ENCODE measurements around the gene NCF4. TPM values are rescaled to one million over a fixed set of nuclear protein-coding genes. Genes with fewer than 3 reads are reported as not detected.

The NCF4 gene
- total and polyA plus RNA-seq, 3 donors from 2014 or later = 2.7 to 7.1 (median 6.8) TPM

GRCh38 chr22:36902143-36902926 lies 41.5 kb downstream of the NCF4 start:
- Histone ChIP-seq H3K27ac (no peak overlapping the region), H3K27me3 (no peaks in the 10 kb centered on the region), H3K36me3 (ENCODE audit: low read depth, missing control alignments) (no peaks in the 10 kb centered on the region), H3K9me3 (no peaks in the 10 kb centered on the region), H3K4me1 (no peaks in the 10 kb centered on the region), H3K4me3 (no peak overlapping the region)
- intact Hi-C loops (cut with DNase I; ENCODE audit: low total_unique reads) = no loop called here
- TF ChIP-seq POLR2A (IDR thresholded peaks at IDR 0.05) = no peak
- no peak for TF ChIP-seq CTCF (IDR thresholded peaks at IDR 0.05)
- 74% methylated on average over 8 of the region's 8 CpGs for WGBS, 2 donors
- no peak for DNase-seq

- Histone ChIP-seq H3K27me3 (no peaks in the 10 kb centered on the region), H3K9me3 (no peaks in the 10 kb centered on the region), H3K36me3 (ENCODE audit: low read depth, missing control alignments) (no peaks in the 10 kb centered on the region), H3K4me1 (no peaks in the 10 kb centered on the region), H3K27ac (no peak overlapping the region), H3K4me3 (no peak overlapping the region)
- no peak for TF ChIP-seq POLR2A (IDR thresholded peaks at IDR 0.05)
- TF ChIP-seq CTCF (IDR thresholded peaks at IDR 0.05) = no peak
- intact Hi-C loops (cut with DNase I; ENCODE audit: low total_unique reads) = no loop called here
- WGBS, 2 donors = 85 to 90% methylated on average over 6 of the region's 6 CpGs
- no peak for DNase-seq
These were observed 43.6 kb downstream of the NCF4 start for GRCh38 chr22:36904260-36904880.

GRCh38 chr22:36907253-36908195 lies 46.7 kb downstream of the NCF4 start:
- H3K27ac ChIP-seq = no peak overlapping the region
- no peaks in the 10 kb centered on the region for H3K4me1 ChIP-seq
- no peak overlapping the region for H3K4me3 ChIP-seq
- H3K27me3 ChIP-seq = no peaks in the 10 kb centered on the region
- H3K9me3 ChIP-seq = no peaks in the 10 kb centered on the region
- intact Hi-C loops (cut with DNase I; ENCODE audit: low total_unique reads) = no loop called here
- no peaks in the 10 kb centered on the region for H3K36me3 ChIP-seq (ENCODE audit: low read depth, missing control alignments)
- no peak for TF ChIP-seq CTCF (IDR thresholded peaks at IDR 0.05)
- TF ChIP-seq POLR2A (IDR thresholded peaks at IDR 0.05) = no peak
- no peak for DNase-seq
- WGBS, 2 donors = 82 to 83% methylated on average over 7 of the region's 7 CpGs

GRCh38 chr22:36910461-36910860 lies 49.7 kb downstream of the NCF4 start:
- no peak for TF ChIP-seq CTCF (IDR thresholded peaks at IDR 0.05)
- no peak for TF ChIP-seq POLR2A (IDR thresholded peaks at IDR 0.05)
- intact Hi-C loops (cut with DNase I; ENCODE audit: low total_unique reads) = no loop called here

More at GRCh38 chr22:36910461-36910860, 49.7 kb downstream of the NCF4 start:
- Histone ChIP-seq H3K36me3 (ENCODE audit: low read depth, missing control alignments) (no peaks in the 10 kb centered on the region), H3K27me3 (no peaks in the 10 kb centered on the region), H3K4me1 (no peaks in the 10 kb centered on the region), H3K27ac (no peak overlapping the region), H3K4me3 (no peak overlapping the region), H3K9me3 (no peaks in the 10 kb centered on the region)
- DNase-seq = no peak
